SH-SY5Y (cell line): Measurements from ENCODE around the gene EFNA2.

Source experiments
- GATA2 ChIP-seq: IDR thresholded peaks from 2 replicates; pipeline ENCODE4 v1.6.1; 2011; ENCODE audit warnings: mild to moderate bottlenecking, low read depth, low read length
- GATA3 ChIP-seq: IDR thresholded peaks from 2 replicates; pipeline ENCODE4 v1.6.1; 2011; ENCODE audit warnings: low read depth, mild to moderate bottlenecking, low read length, moderate library complexity

Gene EFNA2

GRCh38 chr19:1254530-1255185, 31.0 kb upstream of the EFNA2 start:
- TF ChIP-seq GATA3 (no peak), GATA2 (no peak)

- no peak for TF ChIP-seq GATA2
- TF ChIP-seq GATA3, result no peak
These were observed 30.2 kb upstream of the EFNA2 start for GRCh38 chr19:1255186-1256161.

- no peak for TF ChIP-seq GATA3
- TF ChIP-seq GATA2, result no peak
These were observed 28.8 kb upstream of the EFNA2 start for GRCh38 chr19:1256646-1257474.

- no peak for TF ChIP-seq GATA2
These were observed 28.1 kb upstream of the EFNA2 start for GRCh38 chr19:1257475-1258162.

- TF ChIP-seq GATA2 (no peak), GATA3 (no peak)
These were observed 27.5 kb upstream of the EFNA2 start for GRCh38 chr19:1258163-1258492.

DNA sequence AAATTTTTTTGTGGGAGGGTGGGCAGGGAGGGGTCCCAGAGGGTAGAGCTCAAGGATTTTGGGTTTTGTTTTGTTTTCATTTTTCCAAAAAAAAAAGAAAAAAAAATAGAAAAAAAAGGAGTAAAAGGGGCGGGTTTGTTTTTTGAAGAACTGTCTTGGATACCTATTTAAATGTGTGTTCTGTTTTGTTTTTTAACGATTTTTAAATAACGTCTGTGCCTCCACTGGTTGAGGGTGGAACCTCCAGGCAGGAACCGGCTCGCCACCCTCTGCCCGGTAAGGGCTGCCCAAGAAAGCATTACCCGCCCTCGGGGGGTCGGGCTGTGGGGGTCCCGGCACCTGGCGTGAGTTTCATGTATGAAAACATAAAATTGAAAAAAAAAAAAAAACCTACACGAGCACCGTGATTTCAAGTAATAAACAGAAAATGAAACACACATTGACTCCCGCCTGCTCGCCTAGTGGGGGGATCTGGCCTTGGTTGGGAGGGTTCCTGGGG, 26.9 kb upstream of the EFNA2 start:
- TF ChIP-seq GATA2 (no peak), GATA3 (no peak)

- no peak for TF ChIP-seq GATA3
- TF ChIP-seq GATA2, result no peak
These were observed 26.3 kb upstream of the EFNA2 start for GRCh38 chr19:1259206-1259875.

GRCh38 chr19:1259876-1260748, 25.6 kb upstream of the EFNA2 start:
- TF ChIP-seq GATA3 (no peak), GATA2 (no peak)

- TF ChIP-seq GATA3, result no peak
- TF ChIP-seq GATA2, result no peak
These were observed 24.7 kb upstream of the EFNA2 start for GRCh38 chr19:1260749-1261537.

DNA sequence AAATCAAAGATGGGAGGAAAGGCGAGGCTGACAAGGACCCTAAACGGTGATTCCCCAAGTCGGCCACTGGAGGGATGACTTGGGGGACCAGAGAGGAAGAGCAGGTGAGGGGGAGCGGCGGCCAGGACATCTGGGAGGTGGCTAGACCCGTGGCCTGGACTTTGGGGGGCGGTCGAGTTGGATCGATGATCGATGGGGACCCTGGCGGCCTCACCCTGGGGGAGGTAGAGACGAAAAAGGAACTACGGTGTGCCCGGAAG, 24.2 kb upstream of the EFNA2 start:
- no peak for TF ChIP-seq GATA2
- TF ChIP-seq GATA3, result no peak

GRCh38 chr19:1261798-1262622, 23.7 kb upstream of the EFNA2 start:
- TF ChIP-seq GATA3, result no peak
- no peak for TF ChIP-seq GATA2
